ENCODE data around the gene VASH2.
"Not testable (repeated sequence)": the region's sequence is repeated elsewhere in the genome, so short reads cannot be mapped to it uniquely, and the experiment has no call there.

VASH2 gene

DNA sequence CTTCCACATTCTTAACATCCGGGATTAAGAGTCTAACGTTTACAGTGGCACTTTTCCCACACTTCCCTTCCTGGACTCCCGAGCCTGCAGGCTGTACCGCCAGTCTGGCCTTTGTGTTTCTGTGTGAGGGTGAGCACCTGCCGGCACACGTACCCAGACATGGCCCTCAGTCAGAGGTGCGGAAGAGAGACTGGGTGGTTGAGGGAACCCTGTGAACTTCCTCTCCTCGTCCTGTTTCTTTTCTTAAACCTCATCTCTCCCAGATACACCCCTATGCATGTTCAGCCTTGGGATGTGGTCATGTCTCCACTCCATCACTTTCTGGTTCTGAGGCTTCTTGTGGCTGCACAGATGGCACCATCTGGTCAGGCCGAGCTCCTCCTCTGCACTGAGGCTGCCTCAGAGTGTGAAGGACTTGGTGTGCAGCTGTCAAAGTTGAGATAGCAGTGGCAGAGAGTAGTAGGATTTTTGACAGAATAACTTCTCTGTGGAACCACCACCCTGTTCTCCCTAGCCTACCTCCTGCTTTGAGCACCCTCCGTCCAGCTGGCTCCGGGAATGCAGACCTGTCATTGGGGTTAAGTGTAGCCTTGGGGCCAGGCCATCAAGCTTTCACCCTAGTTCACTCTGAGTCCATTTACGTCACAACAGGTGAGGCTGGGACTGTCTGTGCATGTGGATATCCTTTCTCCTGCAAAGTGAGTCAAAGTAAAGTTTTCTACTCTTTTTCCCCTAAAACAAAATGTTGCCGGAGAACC is 31.4 kb downstream of the VASH2 start:
- DNase-seq: no peak

DNA sequence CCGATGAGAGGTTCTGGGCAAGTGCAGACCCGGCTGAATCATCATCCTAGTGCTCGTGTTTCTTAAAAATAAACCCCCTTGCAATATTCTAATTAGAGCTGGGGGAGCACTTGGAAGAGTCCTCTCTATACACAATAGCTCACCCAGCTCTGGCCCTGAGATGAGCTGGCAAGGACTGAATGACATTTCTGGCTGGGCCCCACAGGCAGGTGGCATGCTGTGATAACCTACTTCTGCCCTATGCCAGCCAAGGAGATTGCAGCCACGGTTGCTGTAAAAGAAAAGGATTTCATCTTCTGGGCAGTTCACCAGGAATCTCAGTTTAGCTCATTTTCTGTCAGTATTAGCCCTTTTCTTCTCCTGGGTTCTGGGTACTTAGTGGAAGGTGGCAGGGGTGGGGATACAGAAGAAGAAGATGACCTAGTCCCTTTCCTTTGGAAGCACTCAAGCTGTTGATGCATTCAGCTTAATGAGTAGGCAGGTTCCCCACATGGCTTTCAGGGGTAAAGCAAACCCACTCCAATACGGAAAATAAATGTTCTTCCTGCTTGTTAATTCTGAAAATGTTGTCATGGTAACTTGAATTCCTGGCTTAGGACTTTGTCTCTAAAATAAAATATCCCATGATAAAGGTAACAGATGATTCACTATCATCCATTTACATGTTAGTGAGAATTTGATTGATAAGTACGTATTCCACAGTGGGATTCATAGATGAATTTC is 32.2 kb downstream of the VASH2 start:
- DNase-seq: peak in 1 of 14 donors; percentile 77

DNA sequence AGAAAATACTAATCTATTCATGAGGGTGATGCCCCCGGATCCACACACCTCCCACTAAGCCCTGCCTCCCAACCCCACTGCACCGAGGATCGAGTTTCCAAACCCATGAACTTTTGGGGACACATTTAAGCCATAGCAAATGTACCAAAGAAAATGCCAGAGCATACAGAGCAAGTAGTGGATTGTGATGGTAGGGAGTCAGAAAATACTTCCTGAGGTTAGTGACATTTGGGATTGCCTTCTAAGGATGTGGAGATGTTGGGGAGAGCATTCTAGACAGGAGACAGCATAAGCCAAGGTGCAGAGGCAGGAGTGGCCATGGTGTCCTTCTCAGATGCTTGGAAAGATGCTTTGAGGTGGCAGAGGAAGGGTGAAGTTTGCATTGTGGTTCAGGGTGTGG is 33.1 kb downstream of the VASH2 start:
- DNase-seq: no peak

DNA sequence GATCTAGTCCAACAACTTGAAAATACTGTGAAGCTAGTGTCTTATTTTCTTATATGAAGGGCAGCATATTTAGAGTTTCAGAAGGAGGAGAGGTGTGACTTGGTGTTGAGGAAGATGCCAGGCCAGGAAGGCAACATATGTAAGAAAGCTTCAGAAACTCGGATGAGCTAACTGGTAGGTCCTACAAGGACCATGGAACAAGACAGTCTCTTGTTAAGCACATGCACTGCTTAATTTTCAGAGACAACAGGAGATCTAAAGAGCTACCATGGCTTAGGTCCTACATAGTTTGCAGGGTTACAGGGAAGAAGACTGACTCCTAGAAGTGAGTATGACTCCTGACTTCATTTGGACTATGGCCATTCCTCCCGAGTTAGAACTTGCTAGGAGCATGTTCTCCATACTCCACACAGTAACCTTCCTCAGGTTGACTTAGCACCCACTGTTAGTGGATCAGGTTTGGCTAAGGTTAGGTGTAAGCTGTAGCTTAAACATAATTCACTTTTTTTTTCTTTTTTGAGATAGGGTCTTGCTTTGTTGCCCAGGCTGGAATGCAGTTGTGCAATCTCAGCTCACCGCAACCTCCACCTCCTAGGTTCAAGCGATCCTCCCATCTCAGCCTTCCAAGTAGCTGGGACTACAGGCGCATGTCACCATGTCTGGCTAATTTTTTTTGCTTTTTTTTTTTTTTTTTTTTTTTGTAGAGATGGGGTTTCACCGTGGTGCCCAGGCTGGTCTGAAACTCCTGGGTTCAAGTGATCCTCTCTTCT is 34.4 kb downstream of the VASH2 start:
- DNase-seq: no peak

DNA sequence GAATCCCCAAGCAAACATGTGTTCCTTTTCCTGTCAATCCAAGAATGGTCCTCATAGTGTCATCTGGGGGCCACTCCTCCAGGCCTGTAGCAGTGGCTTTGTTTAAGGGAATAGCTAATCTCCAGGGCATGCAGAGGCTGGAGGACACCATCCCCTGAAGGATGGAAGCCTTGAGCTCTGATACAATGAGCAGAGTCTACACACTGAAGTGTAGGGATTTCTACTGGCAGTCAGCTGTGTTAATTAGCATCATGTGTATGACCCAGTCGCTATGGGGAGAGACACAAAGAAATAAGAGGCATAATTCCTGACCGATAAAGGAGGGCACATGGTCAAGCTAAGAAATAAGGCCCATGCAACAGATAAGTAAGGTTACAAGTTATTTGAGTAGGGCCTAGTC is 36.2 kb downstream of the VASH2 start:
- DNase-seq: no peak

DNA sequence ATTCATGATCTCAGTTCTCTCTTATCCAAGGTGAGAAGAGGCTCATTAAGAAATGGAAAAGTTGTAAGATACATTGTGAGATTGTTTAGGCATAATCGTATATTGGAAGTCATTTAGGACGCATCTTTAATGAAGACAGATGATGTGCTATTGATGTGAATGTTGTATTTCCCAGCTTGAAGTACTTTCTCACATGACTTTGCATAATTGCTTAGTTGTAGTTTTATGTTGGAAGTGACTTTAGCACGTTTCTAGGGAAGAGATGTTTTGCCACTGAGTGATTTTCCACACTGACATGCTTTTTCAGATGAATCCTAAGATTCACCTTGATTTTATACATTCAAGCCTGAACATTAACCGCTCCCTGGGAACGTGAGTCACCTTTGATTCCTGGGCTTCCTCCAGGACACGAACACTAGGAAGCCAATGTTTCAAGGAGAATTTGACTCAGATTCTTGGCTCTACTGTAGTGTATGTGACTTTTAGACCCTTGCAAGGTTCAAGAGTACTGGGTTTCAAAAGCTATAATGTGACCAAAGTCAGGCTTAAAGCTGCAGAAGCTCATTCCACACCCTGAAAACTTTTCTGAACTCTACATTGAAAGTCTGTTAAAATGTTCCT is 37.5 kb downstream of the VASH2 start:
- DNase-seq: no peak

DNA sequence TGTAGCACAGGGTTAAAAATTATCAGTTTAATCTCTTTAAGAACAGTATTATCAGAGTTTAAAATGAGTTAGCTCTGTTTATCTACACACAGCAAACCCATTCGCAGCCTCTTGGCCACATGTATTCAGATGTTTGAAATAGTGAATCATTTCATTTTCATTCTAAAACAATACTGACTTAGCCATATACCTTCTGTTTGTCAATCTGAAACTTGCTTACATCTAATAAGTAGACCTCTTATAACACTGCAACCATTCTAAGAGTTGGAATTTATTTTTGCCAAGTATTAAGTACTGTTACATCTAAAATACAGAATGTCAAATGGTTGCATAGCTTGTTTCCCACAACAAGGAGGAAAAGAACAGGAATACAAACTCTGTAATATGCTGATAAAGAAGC is 39.9 kb downstream of the VASH2 start:
- no peak for DNase-seq

DNA sequence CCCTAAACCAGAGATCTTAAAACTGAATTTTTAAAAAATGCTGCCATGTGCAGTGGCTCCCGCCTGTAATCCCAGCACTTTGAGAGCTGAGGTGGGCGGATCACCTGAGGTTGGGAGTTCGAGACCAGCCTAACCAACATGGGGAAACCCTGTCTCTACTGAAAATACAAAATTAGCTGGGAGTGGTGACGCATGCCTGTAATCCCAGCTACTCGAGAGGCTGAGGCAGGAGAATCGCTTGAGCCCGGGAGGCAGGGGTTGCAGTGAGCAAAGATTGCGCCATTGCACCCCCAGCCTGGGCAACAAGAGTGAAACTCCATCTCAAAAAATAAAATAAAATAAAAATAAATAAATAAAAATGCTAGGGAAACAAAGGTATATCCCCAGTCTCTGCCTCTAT is 43.6 kb downstream of the VASH2 start:
- not testable (repeated sequence) for DNase-seq

DNA sequence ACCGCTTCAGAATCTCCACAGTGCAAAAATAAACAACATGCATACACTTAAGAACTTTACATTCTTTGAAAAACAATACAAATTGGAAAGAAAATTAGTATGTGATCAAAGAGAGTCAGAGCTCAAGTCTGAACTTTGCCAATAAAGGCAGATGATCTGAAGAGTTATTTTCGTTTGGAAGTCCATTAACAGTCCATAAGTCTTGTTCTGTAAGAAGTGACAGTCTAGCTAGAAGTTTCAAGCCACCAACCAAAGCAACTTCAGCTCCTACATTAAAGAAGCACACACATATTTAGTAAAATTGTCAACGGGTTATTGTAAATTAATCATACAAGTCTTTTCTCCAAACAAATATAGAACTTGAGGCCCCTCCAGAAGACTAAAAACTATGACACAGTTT is 44.6 kb downstream of the VASH2 start:
- no peak for DNase-seq

DNA sequence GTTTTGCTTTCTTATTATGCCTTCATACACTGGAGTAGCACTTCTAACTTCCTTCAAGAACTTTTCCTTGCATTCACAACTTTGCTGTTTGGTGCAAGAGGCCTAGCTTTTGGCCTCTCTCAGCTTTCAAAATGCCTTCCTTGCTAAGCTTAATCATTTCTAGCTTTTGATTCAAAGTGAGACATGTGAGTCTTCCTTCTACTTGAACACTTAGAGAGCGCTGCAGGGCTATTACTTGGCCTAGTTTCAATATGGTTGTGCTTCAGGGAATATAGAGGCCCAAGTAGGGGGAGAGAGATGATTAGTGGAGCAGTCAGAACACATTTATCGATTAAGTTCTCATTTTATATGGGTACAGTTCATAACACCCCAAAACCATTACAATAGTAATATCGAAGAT is 52.9 kb downstream of the VASH2 start:
- DNase-seq: no peak

DNA sequence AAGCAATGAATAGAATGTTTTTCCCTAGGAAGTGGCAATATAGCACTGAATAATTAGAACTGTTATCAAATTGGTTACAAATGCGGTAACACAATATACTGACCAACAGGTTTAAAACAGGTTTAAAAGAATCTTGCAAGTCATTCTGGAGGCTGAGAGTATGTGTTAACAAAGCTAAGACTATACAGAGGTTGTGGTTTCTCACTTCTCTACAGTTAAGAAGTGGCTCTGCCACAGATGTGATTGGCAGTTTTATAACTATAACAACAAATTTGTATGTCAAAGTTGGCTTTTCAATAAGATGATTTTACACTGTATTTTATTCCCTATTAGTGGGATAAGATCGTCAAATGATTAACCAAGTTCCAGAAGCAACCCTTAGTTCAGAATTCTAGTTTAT is 58.2 kb downstream of the VASH2 start:
- DNase-seq: no peak

DNA sequence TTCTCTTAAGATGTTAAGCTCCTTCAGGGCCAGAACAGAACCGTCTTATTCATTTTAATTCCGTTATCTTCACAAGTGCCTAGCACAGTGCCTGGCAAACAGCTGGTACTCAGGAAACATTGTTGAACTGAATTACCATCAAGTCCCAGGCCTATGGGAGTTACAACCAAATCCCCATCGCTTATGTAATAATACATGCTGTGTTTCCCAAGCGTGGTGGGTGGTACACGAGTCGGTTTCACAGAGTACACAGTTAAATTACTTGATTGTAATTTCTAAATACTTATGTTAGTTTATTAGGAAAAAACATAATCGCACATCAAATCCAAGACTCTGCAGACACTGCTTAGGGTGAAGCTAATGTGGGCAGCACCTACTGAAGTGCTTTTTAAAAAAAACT is 64.3 kb downstream of the VASH2 start:
- peak in 1 of 14 donors; percentile 11 for DNase-seq

DNA sequence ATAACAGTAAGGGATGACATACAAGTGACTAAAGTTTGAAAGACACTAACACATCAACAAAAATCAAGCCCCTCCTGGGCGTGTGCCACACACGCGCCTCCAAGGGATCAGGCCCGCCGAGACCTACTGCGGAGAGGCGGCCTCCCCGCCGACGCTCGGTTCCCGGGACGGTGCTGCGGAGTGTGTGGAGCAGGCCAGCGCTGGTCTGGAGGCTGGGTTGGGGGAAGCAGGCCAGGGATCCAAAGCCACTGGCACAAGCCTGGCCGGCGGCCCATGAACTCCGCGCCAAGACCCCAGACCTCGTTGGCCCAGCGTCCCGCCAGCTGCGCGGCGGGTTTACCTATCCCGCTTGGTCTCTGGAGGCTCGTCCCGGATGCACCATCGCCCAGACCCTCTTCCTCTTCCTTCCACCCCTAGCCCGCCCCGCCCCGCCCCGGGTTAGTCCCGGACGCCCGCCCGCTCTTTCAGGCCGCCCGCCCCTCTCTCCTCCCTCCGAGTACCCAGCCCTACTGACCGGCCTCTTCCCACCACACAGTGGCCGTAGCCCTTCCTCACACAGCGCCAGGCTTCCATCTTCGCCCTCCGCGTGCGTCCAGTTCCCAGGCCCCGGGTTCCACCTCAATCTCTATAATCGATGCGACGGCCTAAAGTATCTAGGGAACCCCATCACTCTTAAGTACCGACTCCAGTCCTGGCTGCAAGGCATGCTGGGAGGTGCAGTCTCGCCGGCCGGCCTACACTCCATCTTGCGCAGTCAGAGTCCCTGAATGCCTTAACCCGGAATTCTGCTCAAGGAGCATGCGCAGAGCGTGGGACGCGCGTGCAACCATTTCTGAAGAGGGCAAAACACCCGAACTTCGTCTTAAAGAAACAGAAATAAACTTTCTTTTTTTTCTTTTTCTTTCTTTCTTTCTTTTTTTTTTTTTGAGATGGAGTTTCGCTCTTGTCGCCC is 65.0 kb downstream of the VASH2 start, which contains the start of gene ANGEL2:
Gene ANGEL2 (minus strand): TSS at position 769 of the 952 bp plus-strand sequence. CDS start 196 bp downstream, at position 573.
- peak; percentile 53 to 96 (median 95) for DNase-seq

DNA sequence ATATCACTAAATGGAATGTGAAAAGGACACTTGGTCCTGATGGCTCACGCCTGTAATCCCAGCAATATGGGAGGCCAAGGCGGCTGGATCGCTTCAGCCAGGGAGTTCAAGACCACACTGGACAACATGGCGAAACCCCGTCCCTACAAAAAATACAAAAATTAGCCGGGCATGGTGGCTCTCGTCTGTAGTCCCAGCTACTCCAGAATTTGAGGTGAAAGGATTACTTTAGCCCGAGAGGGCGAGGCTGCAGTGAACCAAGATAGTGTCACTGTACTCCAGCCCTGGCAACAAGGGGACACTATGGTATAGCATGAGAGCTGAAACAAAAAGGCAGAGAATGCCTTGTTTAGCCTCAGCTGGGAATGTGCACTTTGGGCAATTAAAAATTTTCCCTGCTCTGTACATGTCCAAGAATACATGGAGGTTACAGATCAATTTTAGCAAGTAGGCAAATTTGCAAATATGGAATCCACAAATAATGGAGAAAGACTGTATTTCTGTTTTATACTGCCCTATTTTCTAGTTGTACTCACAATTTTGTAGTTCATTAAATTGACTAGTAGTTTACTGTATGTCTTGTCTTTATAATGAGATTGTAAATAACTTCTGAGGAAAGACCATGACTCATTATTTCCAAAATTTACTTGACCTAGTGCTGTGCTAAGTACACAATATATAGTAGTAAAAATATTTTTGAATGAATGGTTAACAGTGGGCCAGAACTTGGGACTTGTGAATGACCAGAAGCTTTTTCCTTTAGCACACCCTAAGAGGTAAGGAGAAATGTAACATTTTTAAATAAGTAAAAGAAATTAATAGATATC is 67.3 kb downstream of the VASH2 start:
- DNase-seq: no peak

DNA sequence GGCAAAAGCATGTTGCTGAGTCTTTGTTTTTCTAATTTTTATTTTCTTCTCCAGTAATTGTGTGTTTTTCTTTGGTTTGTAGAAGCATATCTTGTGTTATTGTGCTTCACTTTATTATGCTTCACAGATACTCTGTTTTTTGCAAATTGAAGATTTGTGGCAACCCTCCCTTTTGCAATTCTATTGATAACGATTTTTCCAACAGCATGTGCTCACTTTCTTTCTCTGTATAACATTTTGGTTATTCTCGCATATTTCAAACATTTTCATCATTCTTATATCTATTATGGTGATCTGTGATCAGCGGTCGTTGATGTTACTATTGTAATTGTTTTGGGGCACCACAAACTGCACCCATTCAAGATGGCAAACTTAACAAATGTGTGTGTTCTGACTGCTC is 69.1 kb downstream of the VASH2 start:
- no peak for DNase-seq

DNA sequence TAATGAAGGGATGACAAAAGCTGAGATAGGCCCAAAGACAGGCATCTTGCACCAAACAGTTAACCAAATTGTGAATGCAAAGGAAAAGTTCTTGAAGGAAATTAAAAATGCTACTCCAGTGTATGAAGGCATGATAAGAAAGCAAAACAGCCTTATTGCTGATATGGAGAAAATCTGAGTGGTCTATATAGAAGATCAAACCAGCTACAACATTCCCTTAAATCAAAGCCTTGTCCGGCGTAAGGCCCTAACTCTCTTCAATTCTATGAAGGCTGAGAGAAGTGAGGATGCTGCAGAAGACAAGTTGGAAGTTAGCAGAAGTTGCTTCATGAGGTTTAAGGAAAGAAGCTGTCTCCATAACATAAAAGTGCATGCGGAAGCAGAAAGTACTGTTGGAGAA is 69.7 kb downstream of the VASH2 start:
- DNase-seq: no peak

DNA sequence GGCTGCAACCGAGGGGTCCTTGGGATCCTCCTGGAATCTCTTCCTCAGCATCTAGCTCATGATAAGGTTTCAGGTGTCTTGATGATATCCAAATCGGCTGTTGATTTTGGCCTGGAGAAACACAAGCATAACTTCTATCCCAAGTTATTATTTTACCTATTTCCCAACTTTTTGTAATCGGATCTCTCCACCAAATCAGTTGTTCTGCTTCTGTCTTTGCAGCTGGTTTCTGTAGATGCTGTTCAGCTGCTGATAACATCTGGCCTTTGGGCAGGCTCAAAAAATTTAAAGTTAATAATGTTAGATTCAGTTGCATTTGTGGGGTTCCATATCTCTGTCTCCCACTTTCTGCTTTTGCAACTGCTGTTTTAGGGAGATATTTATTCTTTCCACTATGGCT is 76.7 kb downstream of the VASH2 start:
- DNase-seq: not testable (repeated sequence)

DNA sequence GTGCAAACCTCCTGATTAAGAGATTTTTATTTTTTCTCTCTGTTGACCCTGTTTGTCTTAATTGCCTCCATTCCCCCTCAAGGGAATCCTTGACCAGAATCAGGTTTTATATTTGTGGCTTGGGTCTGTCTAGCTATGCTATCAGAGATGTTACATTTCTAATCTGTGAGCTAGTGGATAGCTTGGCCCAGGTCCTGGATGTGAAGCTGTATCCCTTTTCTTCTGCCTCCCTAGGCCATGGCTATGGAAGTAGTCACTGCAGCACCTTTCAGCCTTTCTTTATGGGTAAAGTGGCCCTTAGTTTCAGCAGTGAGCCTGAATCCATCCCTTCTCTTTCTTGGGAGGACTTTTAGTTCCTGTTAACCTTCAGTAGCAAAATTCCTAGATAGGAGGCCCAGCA is 82.3 kb downstream of the VASH2 start:
- no peak for DNase-seq

DNA sequence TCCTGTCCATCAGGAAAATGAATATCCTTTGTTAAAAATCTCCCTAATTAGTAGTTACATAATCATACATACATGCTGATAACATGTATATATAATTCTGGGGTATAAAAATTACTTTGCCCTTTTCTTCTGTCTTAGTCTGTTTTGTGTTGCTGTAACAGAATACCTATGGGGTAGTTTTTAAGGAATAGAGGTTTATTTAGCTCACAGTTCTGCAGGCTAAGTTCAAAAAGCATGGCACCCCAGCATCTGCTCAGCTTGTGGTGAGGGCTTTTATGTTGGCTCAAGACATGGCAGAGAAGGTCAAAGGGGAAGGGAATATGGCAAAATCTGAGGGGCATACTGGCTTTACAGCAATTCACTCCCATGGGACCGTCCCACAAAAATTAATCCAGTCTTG is 84.4 kb downstream of the VASH2 start:
- no peak for DNase-seq

DNA sequence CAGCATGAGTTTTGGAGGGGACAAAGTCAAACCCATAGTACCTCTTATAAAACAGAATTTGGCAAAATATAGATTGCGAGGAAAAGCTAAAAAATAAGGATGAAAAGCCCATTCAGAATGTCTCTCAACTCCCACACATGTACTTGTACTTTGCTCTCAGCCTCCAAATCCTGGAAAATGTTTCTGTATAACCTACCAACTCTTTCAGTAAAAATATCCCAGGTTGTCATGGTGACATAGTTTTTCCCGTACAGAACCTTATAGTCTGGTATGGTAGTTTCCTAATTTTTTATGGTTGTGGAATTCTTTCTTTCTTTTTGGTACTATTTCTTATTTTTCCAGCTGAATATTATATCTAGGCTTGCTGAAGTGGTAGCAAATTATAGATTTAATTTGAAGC is 85.2 kb downstream of the VASH2 start:
- no peak for DNase-seq

All from C1 segment of cervical spinal cord (tissue), 14 donors.